PC-9 (cell line): ENCODE data around the gene MYH11.

Experiments
- CTCF ChIP-seq: fragments of 200-600 bp; sonication (generic); conservative IDR thresholded peaks from 2 replicates; pipeline ENCODE4 v1.6.1; 2017; ENCODE audit warnings: mixed run types, antibody characterized with exemption, mild to moderate bottlenecking, moderate library complexity
- EZH2 ChIP-seq: fragments of 200-600 bp; sonication (generic); IDR thresholded peaks from 2 replicates; pipeline ENCODE4 v1.8.0; 2017; ENCODE audit warnings: antibody characterized with exemption, low read depth

DNA sequence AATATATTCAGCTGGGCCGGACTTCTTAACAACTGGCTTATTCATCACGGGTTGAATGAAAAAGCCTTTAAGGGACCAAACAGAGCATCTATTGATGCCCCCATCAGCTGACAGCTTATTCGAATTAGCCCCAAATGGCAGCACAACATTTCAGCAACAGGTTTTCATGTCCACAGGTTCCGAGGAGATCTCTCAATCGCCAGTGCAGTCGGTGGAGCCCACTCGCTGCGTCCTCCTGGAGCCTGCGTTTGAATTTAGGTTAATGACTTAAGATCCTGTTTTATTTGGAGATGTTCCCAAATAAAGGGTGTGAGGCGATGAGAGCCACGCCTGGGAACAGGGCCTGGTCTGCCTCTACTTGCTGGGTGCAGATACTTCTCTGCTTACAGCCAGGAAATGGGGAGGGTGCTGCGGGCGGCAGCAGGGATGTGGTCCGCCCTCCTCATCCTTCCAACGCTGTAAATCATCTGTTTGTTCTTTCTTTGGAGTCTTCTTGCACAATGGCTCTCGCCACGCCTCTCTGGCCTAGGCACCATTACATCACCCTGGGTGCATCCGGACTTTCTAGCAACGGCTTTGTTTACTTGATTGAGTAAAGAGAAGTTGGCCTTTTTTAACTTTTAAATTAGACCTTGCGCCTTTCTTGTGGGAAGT lies 184.2 kb downstream of the MYH11 start:
- TF ChIP-seq CTCF (no peak), EZH2 (no peak)
